DMS114 treated with DMSO at 0.1 percent for 48 hours (cell line): ENCODE data around the gene KCNJ11.
A peak's percentile ranks its signal among the peaks of the same experiment; 100 is the strongest.

Experiments used
- DNase-seq: peaks from one replicate; lab custom pipeline; 2025; ENCODE audit not compliant: unreplicated experiment; lab: John Stamatoyannopoulos, UW

The KCNJ11 gene

GRCh38 chr11:17391493-17392355 is 3.3 kb upstream of the KCNJ11 start:
- DNase-seq = no peak

- DNase-seq = no peak
Measured at GRCh38 chr11:17389957-17390649, 1.6 kb upstream of the KCNJ11 start.

- DNase-seq = peak; percentile 22
Measured at GRCh38 chr11:17389211-17389956, 925 bp upstream of the KCNJ11 start.

DNA sequence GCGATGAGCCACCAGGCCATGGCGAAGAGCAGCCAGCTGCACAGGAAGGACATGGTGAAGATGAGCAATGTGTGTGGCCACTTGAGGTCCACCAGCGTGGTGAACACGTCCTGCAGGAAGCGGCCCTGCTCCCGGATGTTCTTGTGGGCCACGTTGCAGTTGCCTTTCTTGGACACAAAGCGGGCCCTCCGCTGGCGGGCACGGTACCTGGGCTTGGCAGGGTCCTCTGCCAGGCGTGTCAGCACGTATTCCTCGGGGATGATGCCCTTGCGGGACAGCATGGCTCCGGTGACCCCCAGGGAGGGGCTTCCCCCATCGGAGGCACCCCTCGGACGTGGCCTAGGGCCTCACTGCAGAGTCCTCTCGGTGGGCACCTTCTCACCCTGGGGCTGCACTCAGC is 648 bp downstream of the KCNJ11 start:
- no peak for DNase-seq

DNA sequence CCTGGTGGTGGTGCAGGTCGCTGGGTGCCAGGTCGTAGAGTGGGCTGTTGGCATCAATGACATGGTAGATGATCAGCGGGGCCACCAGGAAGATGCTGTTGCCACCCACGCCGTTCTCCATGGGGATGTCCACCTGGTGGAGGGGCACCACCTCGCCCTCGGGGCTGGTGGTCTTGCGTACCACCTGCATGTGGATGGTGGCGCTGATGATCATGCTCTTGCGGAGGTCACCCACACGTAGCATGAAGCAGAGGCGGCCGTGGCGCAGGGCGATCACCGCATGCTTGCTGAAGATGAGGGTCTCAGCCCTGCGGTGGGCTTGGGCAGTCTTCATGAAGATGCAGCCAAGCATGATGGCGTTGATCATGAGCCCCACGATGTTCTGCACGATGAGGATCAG is 1.2 kb downstream of the KCNJ11 start:
- DNase-seq = no peak

DNA sequence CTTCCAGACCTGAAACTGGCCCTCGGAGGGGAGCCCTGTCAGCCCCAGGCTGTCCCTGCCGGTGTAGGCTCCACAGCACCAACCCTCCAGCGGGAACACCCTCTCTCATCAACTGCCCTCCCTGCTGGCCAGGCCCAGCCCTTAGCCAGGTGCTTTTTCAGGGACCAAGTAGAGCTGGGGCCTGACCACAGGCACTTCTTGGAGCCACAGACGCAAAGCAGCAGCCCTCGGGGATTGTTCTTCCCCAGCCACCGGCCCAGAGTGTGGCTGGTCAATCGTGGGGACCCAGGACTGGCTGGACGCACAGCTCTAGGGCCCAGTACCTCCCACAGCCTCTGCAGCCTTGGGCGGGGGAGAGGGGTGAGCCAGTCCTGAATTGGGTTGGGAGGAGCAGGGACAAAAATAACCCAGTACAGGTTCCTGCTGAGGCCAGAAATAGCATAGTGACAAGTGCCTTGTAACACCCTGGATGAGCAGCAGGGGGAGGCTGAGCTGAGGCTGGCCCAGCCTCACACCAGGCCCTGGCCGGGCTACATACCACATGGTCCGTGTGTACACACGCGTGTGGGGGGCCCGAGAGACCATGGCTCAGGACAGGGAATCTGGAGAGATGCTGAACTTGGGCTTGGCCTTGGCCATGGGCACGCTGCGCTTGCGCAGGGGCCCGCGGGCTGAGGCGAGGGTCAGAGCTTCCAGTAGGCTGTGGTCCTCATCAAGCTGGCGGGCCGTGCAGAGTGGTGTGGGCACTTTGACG is 2.0 kb downstream of the KCNJ11 start:
- no peak for DNase-seq

DNA sequence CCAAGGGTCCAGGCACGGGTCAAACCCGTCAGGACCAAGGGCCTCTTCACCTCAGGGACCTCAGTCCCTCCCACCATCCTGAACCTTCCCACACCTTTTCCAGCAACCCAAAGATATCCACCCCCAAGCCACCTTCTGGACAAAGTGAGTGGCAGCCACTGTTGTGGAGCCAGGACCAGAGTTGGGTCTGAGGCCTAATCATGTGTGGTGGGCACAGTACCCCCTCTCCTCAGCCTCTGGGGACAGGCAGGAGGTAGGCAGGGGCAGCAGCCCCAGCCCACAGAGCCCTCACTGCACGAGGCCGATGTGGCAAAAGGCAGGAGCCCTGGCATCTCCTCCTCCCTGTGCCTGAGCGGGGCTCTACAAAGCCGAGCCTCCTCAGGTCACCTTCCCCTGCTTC is 2.5 kb downstream of the KCNJ11 start:
- no peak for DNase-seq

- no peak for DNase-seq
Measured at GRCh38 chr11:17385492-17385891, 3.0 kb downstream of the KCNJ11 start.

GRCh38 chr11:17384002-17384511 is 4.4 kb downstream of the KCNJ11 start:
- peak; percentile 26 for DNase-seq

- no peak for DNase-seq
Measured at GRCh38 chr11:17383461-17383860, 5.0 kb downstream of the KCNJ11 start.

DNA sequence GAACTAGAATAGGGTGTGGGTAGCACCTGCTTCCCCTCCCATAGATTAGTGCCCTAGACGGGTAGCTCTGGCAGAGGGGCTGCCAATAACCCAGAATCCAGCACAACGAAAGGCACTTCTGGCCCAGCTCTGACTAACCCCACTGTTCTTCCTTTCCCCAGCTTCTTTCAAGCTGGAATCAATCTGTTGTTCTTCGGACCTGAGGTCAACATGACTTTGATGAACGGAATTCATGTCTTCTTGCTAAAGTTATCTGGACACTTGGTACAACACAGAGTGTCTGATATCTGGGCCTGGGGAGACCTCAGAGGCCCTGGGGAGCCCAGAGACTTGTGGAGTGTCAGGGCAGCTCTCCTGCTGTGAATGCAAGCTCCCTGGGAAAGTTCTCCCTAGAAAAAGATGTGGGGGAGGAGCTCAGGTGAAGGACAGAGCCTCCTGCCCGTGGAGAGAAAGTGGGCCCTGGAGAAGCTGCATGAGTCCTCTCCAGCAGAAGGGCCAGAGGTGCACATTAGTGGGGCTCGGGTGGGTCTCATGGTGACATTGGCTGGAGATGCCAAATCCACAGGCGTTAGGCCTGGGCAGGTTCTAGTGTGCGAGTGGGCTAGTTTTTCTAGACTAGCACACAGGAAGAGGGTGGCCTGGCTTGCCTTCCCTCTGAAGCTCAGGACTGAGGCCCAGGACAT is 6.3 kb downstream of the KCNJ11 start:
- no peak for DNase-seq

GRCh38 chr11:17381156-17381555 is 7.3 kb downstream of the KCNJ11 start:
- no peak for DNase-seq

- DNase-seq = no peak
Measured at GRCh38 chr11:17379383-17380180, 8.9 kb downstream of the KCNJ11 start.

DNA sequence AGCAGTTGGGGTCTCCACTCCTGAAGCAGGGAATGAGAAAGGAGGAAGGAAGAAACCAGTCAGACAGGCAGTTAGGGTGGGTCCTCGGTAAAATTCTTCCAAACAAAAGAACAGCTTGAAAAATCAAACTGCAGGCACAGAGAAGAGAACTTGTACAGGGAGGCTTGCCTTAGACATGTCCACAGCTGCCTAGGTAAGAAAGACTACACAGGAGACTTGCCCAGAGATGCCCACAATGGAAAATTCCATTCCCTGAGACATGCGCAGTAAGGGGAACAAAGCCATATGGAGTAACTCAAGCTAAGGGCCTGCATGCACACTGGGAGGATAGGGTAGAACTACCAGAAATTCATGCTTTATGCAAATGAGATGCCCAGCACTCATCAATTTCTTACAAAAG is 9.8 kb downstream of the KCNJ11 start:
- no peak for DNase-seq

DNA sequence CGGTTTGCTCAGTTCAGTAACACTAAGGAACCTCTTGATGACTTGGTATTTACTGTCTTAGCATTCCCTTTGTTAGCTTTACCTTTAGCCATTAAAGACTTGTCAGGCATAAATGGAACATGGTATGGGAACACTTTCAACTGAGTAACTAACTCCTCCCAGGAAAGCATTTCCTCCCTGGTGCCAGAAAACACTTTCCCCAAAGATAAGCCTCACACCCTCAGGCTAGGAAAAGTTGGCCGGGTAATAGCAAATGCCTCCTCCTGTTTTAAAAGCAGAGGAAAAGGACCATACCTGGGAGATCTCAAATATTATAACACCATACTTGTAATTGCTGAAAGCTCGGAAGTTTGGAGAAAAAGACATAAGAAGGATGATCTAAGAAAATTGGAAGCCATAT is 12.0 kb downstream of the KCNJ11 start:
- no peak for DNase-seq

- no peak for DNase-seq
Measured at GRCh38 chr11:17375547-17375946, 12.9 kb downstream of the KCNJ11 start.

DNA sequence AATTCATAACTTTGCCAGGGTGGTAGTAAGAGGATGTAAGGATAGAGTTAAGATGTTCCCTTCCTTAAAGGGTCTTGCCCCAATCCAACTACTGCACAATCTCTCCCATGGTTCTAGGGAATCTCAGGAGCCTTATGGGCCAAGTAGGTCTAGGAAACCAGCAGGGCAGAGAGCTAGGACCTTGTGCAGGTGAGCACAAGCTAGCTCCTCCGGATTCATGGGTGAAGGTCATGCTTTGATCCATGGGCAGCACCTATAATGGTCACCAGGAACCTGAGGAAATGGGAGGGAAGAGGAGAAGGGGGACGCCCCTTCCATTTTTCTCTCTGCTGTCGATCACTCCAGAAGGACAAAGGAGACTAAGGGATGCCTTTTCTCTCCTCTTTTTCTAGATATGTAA is 16.8 kb downstream of the KCNJ11 start:
- no peak for DNase-seq

DNA sequence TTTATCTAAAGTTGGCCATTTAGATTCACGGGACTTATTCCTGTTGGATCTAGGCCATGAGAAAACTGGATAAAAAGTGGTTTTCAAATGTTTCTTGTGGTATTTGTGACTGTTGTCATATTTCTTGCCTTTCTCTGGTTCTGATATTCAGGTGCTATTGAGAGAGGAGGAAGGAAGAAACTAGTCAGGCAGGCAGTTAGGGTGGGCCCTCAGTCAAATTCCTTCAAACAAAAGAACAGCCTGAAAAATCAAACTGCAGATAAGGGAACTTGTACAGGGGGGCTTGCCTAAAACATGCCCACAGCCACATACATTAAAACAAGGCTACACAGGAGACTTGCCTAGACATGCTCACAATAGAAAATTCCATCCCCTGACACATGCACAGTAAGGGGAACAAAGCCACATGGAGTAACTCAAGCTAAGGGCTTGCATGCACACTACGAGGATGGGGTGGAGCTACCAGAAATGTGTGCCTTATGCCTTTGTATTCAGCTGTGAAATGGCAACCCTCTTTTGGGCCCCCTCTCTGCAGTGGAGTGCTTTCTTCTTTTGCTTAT is 18.7 kb downstream of the KCNJ11 start:
- no peak for DNase-seq

DNA sequence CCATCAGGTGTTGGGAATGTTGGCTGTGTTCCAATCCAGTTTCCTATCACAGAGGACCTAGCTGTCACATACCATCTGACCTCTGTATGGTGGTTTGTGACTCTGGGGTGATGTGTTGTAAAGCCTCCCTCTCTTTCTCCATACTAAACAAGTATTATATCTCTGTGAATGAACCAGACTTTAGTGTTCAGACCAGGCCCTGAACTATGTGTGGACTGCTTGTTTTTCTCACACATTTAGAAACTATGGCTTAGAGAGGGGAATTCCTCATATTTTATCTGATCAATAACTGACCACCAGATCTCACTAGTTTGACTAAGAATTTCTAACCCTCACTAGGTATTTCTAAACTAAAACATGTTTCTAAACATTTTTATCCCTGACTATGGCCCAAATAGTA is 19.4 kb downstream of the KCNJ11 start:
- DNase-seq = no peak
